ENCODE measurements around the gene CST3. TPM values are rescaled to one million over a fixed set of nuclear protein-coding genes. Genes with fewer than 3 reads are reported as not detected.

The CST3 gene
- total RNA-seq, 1 donor, result 55.3 TPM

- no peak for TF ChIP-seq CTCF (IDR thresholded peaks at IDR 0.05; ENCODE audit: insufficient read depth, low read depth, low read length)
- DNase-seq (ENCODE audit: low read depth), result no peak
- no peak overlapping the region for H3K4me3 ChIP-seq (ENCODE audit: low read depth, low read length)
These were observed 9.2 kb downstream of the CST3 start for GRCh38 chr20:23628402-23629016.

- DNase-seq (ENCODE audit: low read depth), result peak; percentile 63
- H3K4me3 ChIP-seq (ENCODE audit: low read depth, low read length), result no peak overlapping the region
- no peak for TF ChIP-seq CTCF (IDR thresholded peaks at IDR 0.05; ENCODE audit: insufficient read depth, low read depth, low read length)
These were observed 10.3 kb downstream of the CST3 start for GRCh38 chr20:23627501-23627900.

- TF ChIP-seq CTCF (IDR thresholded peaks at IDR 0.05; ENCODE audit: insufficient read depth, low read depth, low read length), result no peak
- DNase-seq (ENCODE audit: low read depth), result peak; percentile 80
- H3K4me3 ChIP-seq (ENCODE audit: low read depth, low read length), result no peak overlapping the region
These were observed 11.6 kb downstream of the CST3 start for GRCh38 chr20:23626040-23626620.

- no peak for TF ChIP-seq CTCF (IDR thresholded peaks at IDR 0.05; ENCODE audit: insufficient read depth, low read depth, low read length)
- H3K4me3 ChIP-seq (ENCODE audit: low read depth, low read length), result no peak overlapping the region
- peak; percentile 64 for DNase-seq (ENCODE audit: low read depth)
These were observed 12.4 kb downstream of the CST3 start for GRCh38 chr20:23625236-23625964.

GRCh38 chr20:23624324-23624691 lies 13.4 kb downstream of the CST3 start:
- no peak overlapping the region for H3K4me3 ChIP-seq (ENCODE audit: low read depth, low read length)
- no peak for TF ChIP-seq CTCF (IDR thresholded peaks at IDR 0.05; ENCODE audit: insufficient read depth, low read depth, low read length)
- peak; percentile 94 for DNase-seq (ENCODE audit: low read depth)

- no peak for DNase-seq (ENCODE audit: low read depth)
- TF ChIP-seq CTCF (IDR thresholded peaks at IDR 0.05; ENCODE audit: insufficient read depth, low read depth, low read length), result no peak
- H3K4me3 ChIP-seq (ENCODE audit: low read depth, low read length), result no peak overlapping the region
These were observed 14.0 kb downstream of the CST3 start for GRCh38 chr20:23623666-23624323.

All from fibroblast of villous mesenchyme (primary cell).